DMS79 (cell line): ENCODE data around the gene ADAMTS2.

Source experiments
- DNase-seq: peaks from one replicate; lab custom pipeline; 2025; lab: John Stamatoyannopoulos, UW

The ADAMTS2 gene

GRCh38 chr5:179371681-179372680, 26.7 kb upstream of the ADAMTS2 start:
- no peak for DNase-seq

DNA sequence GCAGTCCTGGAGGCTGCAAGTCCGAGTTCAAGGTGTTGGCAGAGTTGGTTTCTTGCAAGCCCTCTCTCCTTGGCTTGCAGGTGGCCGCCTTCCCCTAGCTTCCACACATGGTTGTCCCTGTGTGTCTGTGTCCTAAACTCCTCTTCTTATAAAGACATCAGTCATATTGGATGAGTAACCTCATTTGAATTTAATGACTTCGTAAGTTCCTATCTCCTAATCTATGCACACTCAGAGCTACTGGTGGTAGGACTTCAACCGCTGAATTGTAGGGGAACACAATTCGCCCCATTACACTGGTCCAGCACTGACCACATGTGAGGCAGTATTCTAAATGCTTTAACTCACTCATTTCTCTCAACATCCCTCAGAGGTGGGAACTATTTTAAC, 25.9 kb upstream of the ADAMTS2 start:
- DNase-seq: no peak

DNA sequence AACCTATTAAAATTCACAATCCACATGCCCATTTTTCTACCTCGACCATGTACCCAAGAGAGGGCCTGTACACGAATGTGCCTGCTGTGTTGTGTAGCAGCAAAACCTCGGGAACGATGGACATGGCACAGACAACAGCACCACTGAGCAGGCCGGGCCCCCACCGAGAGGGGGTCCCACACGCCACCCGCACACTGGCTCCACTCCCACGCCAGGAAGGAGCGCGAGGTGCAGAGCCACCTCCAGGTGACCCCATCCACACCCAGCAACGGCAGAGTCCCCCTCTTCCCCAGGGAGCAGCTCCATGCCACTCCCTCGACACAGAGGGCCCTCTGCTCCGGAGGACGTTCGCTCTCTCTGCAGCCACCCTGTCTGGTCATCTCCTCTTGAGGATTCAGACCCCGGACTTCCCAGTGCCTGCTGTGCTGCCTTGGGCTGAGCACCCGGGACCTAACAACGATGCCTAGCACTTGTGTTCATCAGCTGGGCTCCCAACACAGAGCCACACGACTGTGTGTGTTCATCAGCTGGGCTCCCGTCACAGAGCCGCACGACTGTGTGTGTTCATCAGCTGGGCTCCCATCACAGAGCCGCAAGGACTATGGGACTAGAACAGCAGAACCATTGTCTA, 25.3 kb upstream of the ADAMTS2 start:
- DNase-seq: no peak

GRCh38 chr5:179369530-179369884, 24.2 kb upstream of the ADAMTS2 start:
- DNase-seq: no peak

- no peak for DNase-seq
These were observed 23.7 kb upstream of the ADAMTS2 start for GRCh38 chr5:179368806-179369529.

- DNase-seq: no peak
These were observed 23.0 kb upstream of the ADAMTS2 start for GRCh38 chr5:179368126-179368805.

- DNase-seq: no peak
These were observed 22.2 kb upstream of the ADAMTS2 start for GRCh38 chr5:179367491-179367890.

DNA sequence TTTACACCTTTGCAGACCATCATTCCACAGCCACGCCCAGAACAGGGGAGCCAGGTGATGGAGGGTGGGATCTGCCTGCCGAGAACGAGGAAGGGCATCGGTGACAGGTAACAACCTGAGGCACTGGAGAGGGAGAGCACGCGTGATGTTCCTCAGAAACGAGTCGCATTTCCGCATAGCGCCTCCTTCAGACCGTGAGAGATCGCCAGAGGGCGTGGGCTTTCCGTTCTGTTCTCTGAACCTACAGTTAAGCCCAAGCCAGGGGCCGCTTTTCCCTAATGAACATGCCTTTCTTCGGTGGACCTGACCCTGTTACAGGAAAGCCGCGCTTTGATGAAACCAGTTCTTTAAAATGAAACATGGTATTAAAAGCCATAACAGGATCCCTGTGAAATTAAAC, 17.1 kb upstream of the ADAMTS2 start:
- DNase-seq: no peak

DNA sequence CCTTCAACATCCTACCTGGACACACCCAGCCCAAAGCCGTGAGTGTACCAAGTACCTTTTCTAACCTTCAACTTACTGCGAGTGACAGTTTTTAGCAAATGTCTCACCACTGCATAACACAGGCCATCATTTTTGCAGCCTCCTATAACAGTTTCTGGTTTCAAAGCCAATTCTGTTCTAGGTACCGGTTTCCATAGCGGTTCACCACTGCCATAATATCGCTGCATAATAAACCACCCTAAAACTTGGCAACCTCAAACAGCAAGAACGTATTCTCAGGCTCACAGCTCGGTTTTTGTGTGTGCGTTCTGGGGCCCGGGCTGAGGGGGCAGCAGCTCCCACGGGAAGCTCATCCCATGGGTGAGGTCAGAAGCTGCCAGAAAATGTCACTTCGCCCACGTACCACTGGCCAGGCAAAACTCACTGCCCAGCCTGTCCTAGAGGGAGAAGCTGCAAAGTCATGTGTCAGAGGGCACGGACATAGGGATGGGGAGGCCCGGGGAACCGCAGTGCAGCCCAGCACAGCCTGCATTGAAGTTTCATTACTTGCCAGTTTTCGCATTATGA, 15.9 kb upstream of the ADAMTS2 start:
- no peak for DNase-seq

DNA sequence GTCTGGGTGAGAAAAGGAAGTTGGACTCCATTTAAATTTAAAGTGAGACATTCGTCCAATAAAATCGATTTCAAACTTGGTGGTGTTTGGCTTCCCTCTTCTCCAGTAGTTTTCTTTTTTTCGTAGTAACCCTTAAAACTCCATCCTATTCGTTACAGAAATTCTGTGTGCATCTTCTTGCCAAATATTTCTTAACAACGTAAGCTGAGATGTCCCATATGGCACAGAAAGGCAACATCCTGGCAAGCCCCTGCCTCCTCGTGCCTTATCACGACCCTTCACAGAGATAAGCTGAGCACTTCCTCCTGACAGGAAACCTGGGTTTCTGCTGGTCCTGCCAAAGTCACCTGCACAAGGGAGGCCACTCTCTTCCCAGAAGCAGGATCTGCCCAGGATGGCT, 11.8 kb upstream of the ADAMTS2 start:
- no peak for DNase-seq

GRCh38 chr5:179355976-179356974, 11.0 kb upstream of the ADAMTS2 start:
- no peak for DNase-seq

DNA sequence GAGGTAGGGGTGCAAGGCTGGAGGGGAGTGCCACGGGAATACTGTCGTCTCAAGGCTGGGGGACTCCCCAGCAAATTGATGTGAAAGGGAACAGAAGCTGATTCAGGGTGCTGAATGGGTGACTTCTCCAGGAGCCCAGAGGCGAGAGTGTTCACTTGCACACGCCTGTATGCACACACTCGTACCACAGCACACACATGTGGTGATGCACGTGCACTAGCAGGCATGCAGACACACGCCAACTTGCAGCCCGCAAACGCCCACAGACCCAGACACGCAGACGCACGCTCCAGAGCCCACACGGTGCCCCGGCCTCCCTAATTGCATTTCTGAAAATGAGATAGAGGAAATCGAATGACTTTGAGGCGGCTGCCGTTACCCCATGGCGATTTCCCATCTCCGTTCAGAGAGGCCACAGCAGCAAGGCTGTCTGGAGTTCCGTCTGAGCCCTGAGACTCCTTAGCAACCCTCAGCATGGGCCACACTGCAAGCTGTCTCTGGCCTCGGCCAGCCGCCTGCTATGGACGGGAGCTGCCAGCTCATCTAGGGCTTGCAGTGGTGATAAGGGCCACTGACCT, 9.1 kb upstream of the ADAMTS2 start:
- no peak for DNase-seq

GRCh38 chr5:179348843-179349242, 3.6 kb upstream of the ADAMTS2 start:
- DNase-seq: no peak

DNA sequence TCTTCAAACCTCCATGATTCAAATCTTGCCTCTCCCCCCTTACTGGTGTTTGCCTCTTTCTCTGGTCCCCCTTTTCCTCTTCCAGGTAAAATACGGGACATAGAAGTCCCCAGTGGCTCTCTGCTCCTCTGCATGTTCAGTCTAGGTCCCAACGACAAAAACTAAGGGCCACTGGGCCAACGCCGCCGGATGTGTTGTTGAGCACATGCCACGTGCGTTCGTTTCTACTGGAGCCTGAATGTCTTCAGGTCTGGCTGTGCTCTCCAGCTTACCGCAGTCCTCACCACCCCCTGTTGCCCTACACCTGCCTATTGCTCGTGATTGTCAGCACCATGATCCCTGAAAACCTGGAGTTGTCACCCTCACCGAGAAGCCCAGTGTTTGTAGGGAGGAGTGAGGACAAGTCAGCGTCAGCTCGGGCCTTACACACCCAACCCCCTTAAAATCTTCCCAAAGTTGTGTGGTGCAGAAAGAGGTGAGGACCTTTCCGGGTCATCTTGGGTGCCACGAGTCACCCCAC, 2.8 kb upstream of the ADAMTS2 start:
- DNase-seq: no peak

- no peak for DNase-seq
These were observed 2.3 kb upstream of the ADAMTS2 start for GRCh38 chr5:179347581-179347980.

GRCh38 chr5:179346875-179347274, 1.6 kb upstream of the ADAMTS2 start:
- no peak for DNase-seq

- no peak for DNase-seq
These were observed 1.1 kb upstream of the ADAMTS2 start for GRCh38 chr5:179346401-179346800.

DNA sequence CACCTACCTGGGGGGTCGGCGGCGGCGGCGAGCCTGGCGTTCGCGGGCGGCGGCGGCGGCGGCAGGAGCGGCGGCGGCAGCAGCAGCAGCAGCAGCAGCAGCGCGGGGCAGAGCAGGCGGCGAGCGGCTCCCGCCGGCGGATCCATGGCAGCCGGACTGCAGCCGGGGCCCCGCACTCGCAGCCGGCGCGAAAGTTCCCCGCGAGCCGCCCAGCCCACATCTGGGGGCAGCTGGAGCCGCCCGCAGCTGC, 153 bp downstream of the ADAMTS2 start:
- no peak for DNase-seq

- no peak for DNase-seq
These were observed 654 bp downstream of the ADAMTS2 start for GRCh38 chr5:179344431-179345182.
